SU-DHL-6 (cell line): ENCODE data around the gene SEMA4C.

Source experiments
- H2AFZ ChIP-seq: fragments of 200-600 bp; sonication (generic); 2 replicates; pipeline ENCODE4 v1.6.1; 2014; ENCODE audit warnings: low read depth, mild to moderate bottlenecking, moderate library complexity, mixed read lengths, antibody characterized with exemption, low read length; ENCODE audit not compliant: severe bottlenecking
- H3F3A ChIP-seq: fragments of 200-600 bp; shearing (Covaris generic); 2 replicates; pipeline ENCODE4 v1.6.0; 2016; ENCODE audit warnings: antibody characterized with exemption, mild to moderate bottlenecking; ENCODE audit not compliant: insufficient read depth
- H3K27ac ChIP-seq: fragments of 200-600 bp; sonication (generic); 2 replicates; pipeline ENCODE4 v1.5.1; 2016; ENCODE audit warnings: low read depth, mild to moderate bottlenecking, low read length, moderate library complexity, mixed read lengths
- H3K27me3 ChIP-seq: fragments of 200-600 bp; sonication (generic), shearing (Covaris generic); 2 replicates; pipeline ENCODE4 v1.6.0; 2014; ENCODE audit warnings: mild to moderate bottlenecking, low read length
- H3K36me3 ChIP-seq: fragments of 200-600 bp; sonication (generic); 2 replicates; pipeline ENCODE4 v1.6.1; 2014; ENCODE audit warnings: mild to moderate bottlenecking, low read length, mixed read lengths
- H3K4me2 ChIP-seq: fragments of 300-600, 200-600 bp; shearing (Covaris generic), sonication (generic); 2 replicates; pipeline ENCODE4 v1.6.0; 2014; ENCODE audit warnings: low read length, low read depth, mild to moderate bottlenecking; ENCODE audit not compliant: poor library complexity, severe bottlenecking
- H3K4me3 ChIP-seq: fragments of 200-600 bp; sonication (generic); 2 replicates; pipeline ENCODE4 v1.5.1; 2014; ENCODE audit warnings: antibody characterized with exemption, low read length, mild to moderate bottlenecking, mixed read lengths; ENCODE audit not compliant: insufficient read depth, poor library complexity, severe bottlenecking
- H3K79me2 ChIP-seq: fragments of 200-600 bp; sonication (generic); 2 replicates; pipeline ENCODE4 v1.6.1; 2014; ENCODE audit warnings: mild to moderate bottlenecking, low read length, moderate library complexity; ENCODE audit not compliant: insufficient read depth
- H3K9ac ChIP-seq: fragments of 200-600 bp; sonication (generic); 2 replicates; pipeline ENCODE4 v1.7.0; 2014; ENCODE audit warnings: mild to moderate bottlenecking, low read length
- H3K9me2 ChIP-seq: fragments of 200-600 bp; sonication (generic); replicated peaks from 2 replicates; pipeline ENCODE4 v1.6.1; 2014; ENCODE audit warnings: low read length; ENCODE audit not compliant: insufficient read depth
- H3K9me3 ChIP-seq: fragments of 200-600 bp; sonication (generic); 2 replicates; pipeline ENCODE4 v1.6.1; 2014; ENCODE audit warnings: low read length, mixed read lengths; ENCODE audit not compliant: insufficient read depth
- H4K20me1 ChIP-seq: fragments of 200-600 bp; sonication (generic); 2 replicates; pipeline ENCODE4 v1.6.1; 2014; ENCODE audit warnings: low read depth, mild to moderate bottlenecking, antibody characterized with exemption, low read length, moderate library complexity, mixed read lengths
- EZH2phosphoT487 ChIP-seq: fragments of 200-600 bp; sonication (generic), shearing (Covaris generic); conservative IDR thresholded peaks from 2 replicates; pipeline ENCODE4 v1.6.1; 2018; ENCODE audit warnings: mild to moderate bottlenecking, antibody characterized with exemption, low read length, moderate library complexity, mixed read lengths
- TF ChIP-seq, protein P1 (sequence below): fragments of 200-600 bp; sonication (generic); IDR thresholded peaks from one replicate; pipeline ENCODE4 v1.5.1; 2017; ENCODE audit warnings: antibody characterized with exemption, mild to moderate bottlenecking, low read length, moderate library complexity; ENCODE audit not compliant: insufficient read depth, poor library complexity, severe bottlenecking

SEMA4C gene

DNA sequence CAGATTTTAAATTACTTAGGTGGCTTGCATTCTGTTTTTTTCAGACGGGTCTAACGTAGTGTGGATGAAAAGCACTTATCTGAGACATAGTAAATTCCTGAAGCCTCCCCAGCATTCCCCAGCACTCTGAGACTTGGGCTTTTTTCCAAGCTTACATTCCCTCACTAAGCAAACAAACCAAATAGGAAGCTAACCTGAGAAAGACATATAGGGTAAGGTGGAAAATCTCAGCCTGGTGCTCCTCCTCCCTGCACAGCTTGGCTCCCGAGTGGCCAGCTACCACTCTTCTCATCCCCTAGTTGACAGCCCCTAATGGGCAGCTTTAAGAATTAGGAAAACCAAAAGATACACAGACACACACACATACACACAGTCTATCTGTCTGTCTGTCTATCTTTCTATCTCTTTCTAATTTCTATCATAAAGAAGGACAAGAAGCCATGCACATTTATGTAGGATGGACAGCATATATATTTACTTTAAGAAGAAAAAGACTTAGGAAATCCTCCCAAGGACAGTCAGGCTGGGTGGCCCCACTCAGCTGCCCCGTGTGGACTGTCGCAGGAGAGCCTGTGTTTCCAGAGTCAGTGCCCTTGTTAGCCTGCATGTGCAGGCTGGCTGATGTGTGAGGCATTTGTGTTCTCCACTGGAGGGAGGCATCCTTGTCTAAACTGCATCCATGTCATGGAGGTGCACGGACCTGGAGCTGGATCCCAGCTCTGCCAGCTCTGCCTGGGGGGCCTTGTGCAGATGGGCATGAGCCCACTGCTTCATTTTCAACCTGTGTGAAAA is 45.6 kb downstream of the SEMA4C start:
- Histone ChIP-seq H3K4me3 (no peak overlapping the region), H3K4me2 (no peak overlapping the region), H3K27me3 (no peaks in the 10 kb centered on the region), H3F3A (no peaks in the 10 kb centered on the region), H2AFZ (no peak overlapping the region), H3K79me2 (peaks cover 34% of the 10 kb centered on the region), H3K9ac (no peak overlapping the region), H3K27ac (no peak overlapping the region), H3K36me3 (no peaks in the 10 kb centered on the region), H3K9me3 (no peaks in the 10 kb centered on the region), H4K20me1 (no peaks in the 10 kb centered on the region), H3K9me2 (no peaks in the 10 kb centered on the region)
- TF ChIP-seq, protein P1, sequence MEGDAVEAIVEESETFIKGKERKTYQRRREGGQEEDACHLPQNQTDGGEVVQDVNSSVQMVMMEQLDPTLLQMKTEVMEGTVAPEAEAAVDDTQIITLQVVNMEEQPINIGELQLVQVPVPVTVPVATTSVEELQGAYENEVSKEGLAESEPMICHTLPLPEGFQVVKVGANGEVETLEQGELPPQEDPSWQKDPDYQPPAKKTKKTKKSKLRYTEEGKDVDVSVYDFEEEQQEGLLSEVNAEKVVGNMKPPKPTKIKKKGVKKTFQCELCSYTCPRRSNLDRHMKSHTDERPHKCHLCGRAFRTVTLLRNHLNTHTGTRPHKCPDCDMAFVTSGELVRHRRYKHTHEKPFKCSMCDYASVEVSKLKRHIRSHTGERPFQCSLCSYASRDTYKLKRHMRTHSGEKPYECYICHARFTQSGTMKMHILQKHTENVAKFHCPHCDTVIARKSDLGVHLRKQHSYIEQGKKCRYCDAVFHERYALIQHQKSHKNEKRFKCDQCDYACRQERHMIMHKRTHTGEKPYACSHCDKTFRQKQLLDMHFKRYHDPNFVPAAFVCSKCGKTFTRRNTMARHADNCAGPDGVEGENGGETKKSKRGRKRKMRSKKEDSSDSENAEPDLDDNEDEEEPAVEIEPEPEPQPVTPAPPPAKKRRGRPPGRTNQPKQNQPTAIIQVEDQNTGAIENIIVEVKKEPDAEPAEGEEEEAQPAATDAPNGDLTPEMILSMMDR: no peak
- TF ChIP-seq EZH2phosphoT487: no peak

DNA sequence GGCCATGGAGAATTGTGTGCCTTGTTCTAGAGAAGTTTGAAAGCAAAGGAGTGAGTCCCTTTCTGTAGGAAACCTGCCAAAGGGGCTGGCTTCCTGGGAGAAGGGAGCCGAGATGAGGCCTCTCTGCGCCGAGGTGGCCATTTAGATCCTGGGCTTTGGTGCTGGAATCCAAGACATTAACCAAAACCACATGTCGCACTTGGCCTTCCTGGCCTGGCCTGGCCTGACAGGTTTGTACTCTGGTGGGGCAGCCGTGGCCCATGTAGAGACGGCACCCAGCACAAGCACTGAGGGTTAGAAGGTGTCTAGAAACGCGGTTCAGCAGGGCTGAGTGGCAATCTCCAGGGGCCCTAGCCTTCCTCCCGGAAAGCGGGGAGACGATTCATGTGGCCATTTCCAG is 46.7 kb downstream of the SEMA4C start:
- Histone ChIP-seq H3K9me3 (no peaks in the 10 kb centered on the region), H3K9me2 (no peaks in the 10 kb centered on the region), H3K27ac (no peak overlapping the region), H3K4me2 (no peak overlapping the region), H3F3A (no peaks in the 10 kb centered on the region), H3K79me2 (peaks cover 38% of the 10 kb centered on the region), H3K36me3 (no peaks in the 10 kb centered on the region), H3K9ac (no peak overlapping the region), H3K4me3 (no peak overlapping the region), H2AFZ (no peak overlapping the region), H3K27me3 (no peaks in the 10 kb centered on the region), H4K20me1 (no peaks in the 10 kb centered on the region)
- TF ChIP-seq EZH2phosphoT487: no peak
- TF ChIP-seq, protein P1: no peak

DNA sequence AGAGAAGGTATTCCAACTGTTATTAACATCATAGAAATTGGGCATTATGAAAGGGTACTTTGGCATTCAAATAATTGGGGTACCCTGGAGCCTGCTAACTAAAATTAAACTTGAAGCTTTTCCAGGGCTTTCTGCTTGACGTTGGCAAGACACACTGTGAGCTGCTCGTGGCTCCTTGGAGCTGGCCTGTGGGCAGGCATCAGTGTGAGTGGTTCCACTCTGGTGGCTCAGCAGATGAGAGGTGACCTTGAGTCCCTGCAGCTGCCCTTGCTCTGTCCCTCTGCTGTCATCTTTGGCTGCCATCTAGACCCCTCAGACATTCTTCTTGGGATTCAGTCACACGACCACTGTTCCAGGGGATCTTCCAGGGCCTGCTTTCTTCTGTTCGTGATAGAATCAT is 47.1 kb downstream of the SEMA4C start:
- no peak overlapping the region for H3K27ac ChIP-seq
- no peak overlapping the region for H3K4me2 ChIP-seq
- no peaks in the 10 kb centered on the region for H3K9me3 ChIP-seq
- H3K4me3 ChIP-seq: no peak overlapping the region
- no peak overlapping the region for H3K9ac ChIP-seq
- H2AFZ ChIP-seq: no peak overlapping the region
- H3K27me3 ChIP-seq: no peaks in the 10 kb centered on the region
- H3K9me2 ChIP-seq: no peaks in the 10 kb centered on the region
- peaks cover 42% of the 10 kb centered on the region for H3K79me2 ChIP-seq
- no peaks in the 10 kb centered on the region for H3F3A ChIP-seq
- no peaks in the 10 kb centered on the region for H4K20me1 ChIP-seq
- H3K36me3 ChIP-seq: no peaks in the 10 kb centered on the region
- no peak for TF ChIP-seq EZH2phosphoT487
- TF ChIP-seq, protein P1: no peak
